CD4-positive, alpha-beta T cell treated with Interleukin-4 for 4 hours (primary cell): ENCODE results near the gene KATNIP.
"Not testable (repeated sequence)": the region's sequence is repeated elsewhere in the genome, so short reads cannot be mapped to it uniquely, and the experiment has no call there.

ENCODE experiments used
- DNase-seq: peaks from one replicate; pipeline ENCODE4 v3.0.0-alpha.2; 2020

KATNIP gene

GRCh38 chr16:27539120-27539519, 10.8 kb upstream of the KATNIP start:
- DNase-seq, result no peak

- DNase-seq, result no peak
Measured at GRCh38 chr16:27539636-27540035, 10.3 kb upstream of the KATNIP start.

- no peak for DNase-seq
Measured at GRCh38 chr16:27543801-27544200, 6.1 kb upstream of the KATNIP start.

- DNase-seq, result no peak
Measured at GRCh38 chr16:27544671-27545070, 5.3 kb upstream of the KATNIP start.

GRCh38 chr16:27547134-27547533, 2.8 kb upstream of the KATNIP start:
- no peak for DNase-seq

- no peak for DNase-seq
Measured at GRCh38 chr16:27547851-27548250, 2.1 kb upstream of the KATNIP start.

GRCh38 chr16:27549464-27549745, 539 bp upstream of the KATNIP start:
- no peak for DNase-seq

GRCh38 chr16:27550582-27550920, 607 bp downstream of the KATNIP start:
- no peak for DNase-seq

- DNase-seq, result no peak
Measured at GRCh38 chr16:27551036-27551435, 1.1 kb downstream of the KATNIP start.

- no peak for DNase-seq
Measured at GRCh38 chr16:27556471-27556870, 6.5 kb downstream of the KATNIP start.

GRCh38 chr16:27558434-27558833, 8.5 kb downstream of the KATNIP start:
- no peak for DNase-seq

GRCh38 chr16:27558932-27559331, 9.0 kb downstream of the KATNIP start:
- no peak for DNase-seq

- no peak for DNase-seq
Measured at GRCh38 chr16:27561216-27561615, 11.3 kb downstream of the KATNIP start.

- DNase-seq, result no peak
Measured at GRCh38 chr16:27564224-27564623, 14.3 kb downstream of the KATNIP start.

- DNase-seq, result no peak
Measured at GRCh38 chr16:27566417-27566816, 16.5 kb downstream of the KATNIP start.

- no peak for DNase-seq
Measured at GRCh38 chr16:27568077-27568476, 18.1 kb downstream of the KATNIP start.

GRCh38 chr16:27570986-27571385, 21.0 kb downstream of the KATNIP start:
- not testable (repeated sequence) for DNase-seq

GRCh38 chr16:27571433-27572326, 21.7 kb downstream of the KATNIP start:
- no peak for DNase-seq

- DNase-seq, result no peak
Measured at GRCh38 chr16:27572711-27573110, 22.8 kb downstream of the KATNIP start.

GRCh38 chr16:27576729-27577128, 26.8 kb downstream of the KATNIP start:
- DNase-seq, result no peak

- no peak for DNase-seq
Measured at GRCh38 chr16:27579087-27579980, 29.4 kb downstream of the KATNIP start.

- DNase-seq, result no peak
Measured at GRCh38 chr16:27582883-27583282, 32.9 kb downstream of the KATNIP start.

GRCh38 chr16:27583634-27584033, 33.7 kb downstream of the KATNIP start:
- DNase-seq, result no peak

- DNase-seq, result no peak
Measured at GRCh38 chr16:27585200-27585599, 35.3 kb downstream of the KATNIP start.
